Measurements from ENCODE around the gene NINJ1.

Gene NINJ1

DNA sequence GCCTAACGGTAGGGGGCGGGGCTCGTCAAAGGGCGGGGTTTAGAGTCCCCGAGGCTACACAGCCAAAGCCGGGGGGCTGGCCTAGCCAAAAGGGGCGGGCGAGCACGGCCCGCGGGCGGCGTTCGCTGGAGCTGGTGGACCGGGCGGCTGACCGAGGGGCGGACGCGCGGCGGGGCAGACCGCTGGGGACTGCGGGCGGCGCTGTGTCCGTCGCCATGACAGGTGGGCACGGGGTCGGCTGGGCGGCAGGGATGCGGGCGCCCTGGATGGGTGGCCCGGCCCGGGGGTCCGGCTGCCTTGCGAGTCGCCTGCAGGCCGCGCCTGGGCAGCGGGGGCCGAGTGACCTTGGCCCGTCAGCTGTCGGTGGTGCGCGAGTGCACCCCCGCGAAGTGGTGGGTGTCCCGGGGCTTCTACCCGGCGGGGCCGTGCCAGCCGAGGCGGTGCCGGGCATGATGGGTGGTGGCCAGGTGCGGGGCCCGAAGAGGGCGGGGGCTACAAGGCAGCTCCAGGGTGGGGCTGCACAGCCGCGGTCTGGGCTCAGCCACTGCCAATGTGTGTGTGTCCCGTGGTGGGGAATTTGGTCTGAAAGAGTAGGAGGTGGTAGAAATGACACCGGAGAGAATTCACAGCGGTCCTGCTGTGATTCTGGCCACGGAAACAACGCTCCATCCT, 37.8 kb downstream of the NINJ1 start, which contains the start of gene CARD19:
Gene CARD19 (plus strand): TSS at position 87 of the 672 bp plus-strand sequence. CDS start 129 bp downstream, at position 216.
- peaks cover 48% of the 10 kb centered on the region for H3K79me2 ChIP-seq (ENCODE audit: insufficient read depth, low read length)
- peaks cover 66% of the 10 kb centered on the region for H3K4me1 ChIP-seq (ENCODE audit: insufficient read depth, low read length, poor library complexity, severe bottlenecking)
- H3K27me3 ChIP-seq (ENCODE audit: insufficient read depth, low read length, poor library complexity, severe bottlenecking) = no peaks in the 10 kb centered on the region
- peaks cover 6% of the 10 kb centered on the region for H4K20me1 ChIP-seq (ENCODE audit: insufficient read depth, low read length, poor library complexity, severe bottlenecking)
- no peak for TF ChIP-seq EZH2phosphoT487 (IDR thresholded peaks at IDR 0.05; ENCODE audit: borderline replicate concordance)
- TF ChIP-seq, protein P1, sequence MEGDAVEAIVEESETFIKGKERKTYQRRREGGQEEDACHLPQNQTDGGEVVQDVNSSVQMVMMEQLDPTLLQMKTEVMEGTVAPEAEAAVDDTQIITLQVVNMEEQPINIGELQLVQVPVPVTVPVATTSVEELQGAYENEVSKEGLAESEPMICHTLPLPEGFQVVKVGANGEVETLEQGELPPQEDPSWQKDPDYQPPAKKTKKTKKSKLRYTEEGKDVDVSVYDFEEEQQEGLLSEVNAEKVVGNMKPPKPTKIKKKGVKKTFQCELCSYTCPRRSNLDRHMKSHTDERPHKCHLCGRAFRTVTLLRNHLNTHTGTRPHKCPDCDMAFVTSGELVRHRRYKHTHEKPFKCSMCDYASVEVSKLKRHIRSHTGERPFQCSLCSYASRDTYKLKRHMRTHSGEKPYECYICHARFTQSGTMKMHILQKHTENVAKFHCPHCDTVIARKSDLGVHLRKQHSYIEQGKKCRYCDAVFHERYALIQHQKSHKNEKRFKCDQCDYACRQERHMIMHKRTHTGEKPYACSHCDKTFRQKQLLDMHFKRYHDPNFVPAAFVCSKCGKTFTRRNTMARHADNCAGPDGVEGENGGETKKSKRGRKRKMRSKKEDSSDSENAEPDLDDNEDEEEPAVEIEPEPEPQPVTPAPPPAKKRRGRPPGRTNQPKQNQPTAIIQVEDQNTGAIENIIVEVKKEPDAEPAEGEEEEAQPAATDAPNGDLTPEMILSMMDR (conservative IDR thresholded peaks at IDR 0.05; ENCODE audit: low read length) = no peak
- H2AFZ ChIP-seq (ENCODE audit: low read length) = peak within 1 kb of the TSS; percentile 50; the same call in 1 of the 2 replicates
- no peaks in the 10 kb centered on the region for H3K9me3 ChIP-seq (ENCODE audit: insufficient read depth, low read depth, low read length)
- H3K4me2 ChIP-seq (ENCODE audit: low read depth, low read length, poor library complexity, severe bottlenecking) = peak within 1 kb of the TSS; percentile 100
- H3K9me2 ChIP-seq (replicated peaks; ENCODE audit: low read depth, low read length) = no peaks in the 10 kb centered on the region
- H3K36me3 ChIP-seq (ENCODE audit: insufficient read depth, low read length) = no peaks in the 10 kb centered on the region
- peak within 1 kb of the TSS; percentile 89 for H3K9ac ChIP-seq (ENCODE audit: low read depth, low read length, poor library complexity, severe bottlenecking)
- H3K4me3 ChIP-seq (ENCODE audit: low read length, poor library complexity, severe bottlenecking) = peak within 1 kb of the TSS; percentile 91
- peaks cover 9% of the 10 kb centered on the region for H3F3A ChIP-seq (ENCODE audit: low read depth)

DNA sequence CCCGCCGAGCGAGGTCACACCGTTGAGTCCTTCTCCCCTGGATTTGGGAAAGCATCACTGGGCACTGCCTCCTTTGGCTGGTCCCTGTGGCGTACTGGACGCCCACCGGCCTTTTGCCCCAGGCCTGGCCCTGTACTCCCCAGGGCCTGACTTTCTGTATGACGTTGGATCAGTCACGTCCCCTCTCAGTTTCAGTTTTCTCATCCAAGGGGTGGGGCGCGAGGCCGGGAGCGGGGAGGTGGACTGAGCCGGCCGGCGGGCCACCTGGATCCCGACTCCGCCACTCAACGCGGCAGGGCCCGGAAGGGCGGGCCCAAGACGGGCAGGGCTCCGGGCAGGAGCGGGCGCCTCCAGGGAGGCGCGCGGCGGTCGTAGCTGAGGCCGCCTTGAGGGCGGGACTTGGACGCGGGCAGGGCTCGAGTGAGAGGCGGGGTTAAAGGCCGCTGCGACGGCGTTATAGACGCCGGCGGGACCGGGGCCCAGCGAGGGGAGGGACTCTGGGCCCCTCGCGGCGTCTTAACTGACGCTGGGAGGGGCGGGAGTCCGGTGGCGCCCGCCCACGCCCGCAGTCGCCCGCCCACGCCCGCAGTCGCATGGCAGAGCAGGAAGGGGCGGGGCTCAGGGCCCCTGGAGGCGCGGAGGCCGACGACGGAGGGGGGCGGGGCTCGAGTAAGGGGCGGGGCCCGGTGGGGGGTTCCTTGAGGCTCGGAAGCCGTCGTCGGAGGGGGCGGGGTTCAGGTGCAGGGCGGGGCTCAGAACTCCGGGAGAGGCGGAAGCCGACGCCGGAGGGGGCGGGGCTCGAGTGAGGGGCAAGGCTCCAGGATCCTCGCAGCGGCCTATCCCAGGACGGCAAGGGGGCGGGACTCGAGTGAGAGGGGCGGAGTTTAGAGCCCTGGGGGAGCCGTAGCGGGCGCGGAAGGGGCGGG, 38.6 kb downstream of the NINJ1 start:
- Histone ChIP-seq H3K27me3 (ENCODE audit: insufficient read depth, low read length, poor library complexity, severe bottlenecking) (no peaks in the 10 kb centered on the region), H2AFZ (ENCODE audit: low read length) (peak overlapping the region; percentile 24; the same call in 1 of the 2 replicates), H4K20me1 (ENCODE audit: insufficient read depth, low read length, poor library complexity, severe bottlenecking) (peaks cover 6% of the 10 kb centered on the region), H3K9ac (ENCODE audit: low read depth, low read length, poor library complexity, severe bottlenecking) (peak overlapping the region; percentile 82), H3K4me1 (ENCODE audit: insufficient read depth, low read length, poor library complexity, severe bottlenecking) (peaks cover 66% of the 10 kb centered on the region), H3F3A (ENCODE audit: low read depth) (peaks cover 9% of the 10 kb centered on the region), H3K79me2 (ENCODE audit: insufficient read depth, low read length) (peaks cover 40% of the 10 kb centered on the region), H3K9me3 (ENCODE audit: insufficient read depth, low read depth, low read length) (no peaks in the 10 kb centered on the region), H3K36me3 (ENCODE audit: insufficient read depth, low read length) (no peaks in the 10 kb centered on the region), H3K9me2 (replicated peaks; ENCODE audit: low read depth, low read length) (no peaks in the 10 kb centered on the region), H3K4me3 (ENCODE audit: low read length, poor library complexity, severe bottlenecking) (peak overlapping the region; percentile 91), H3K4me2 (ENCODE audit: low read depth, low read length, poor library complexity, severe bottlenecking) (peak overlapping the region; percentile 71)
- TF ChIP-seq, protein P1 (conservative IDR thresholded peaks at IDR 0.05; ENCODE audit: low read length) = no peak
- no peak for TF ChIP-seq EZH2phosphoT487 (IDR thresholded peaks at IDR 0.05; ENCODE audit: borderline replicate concordance)

DNA sequence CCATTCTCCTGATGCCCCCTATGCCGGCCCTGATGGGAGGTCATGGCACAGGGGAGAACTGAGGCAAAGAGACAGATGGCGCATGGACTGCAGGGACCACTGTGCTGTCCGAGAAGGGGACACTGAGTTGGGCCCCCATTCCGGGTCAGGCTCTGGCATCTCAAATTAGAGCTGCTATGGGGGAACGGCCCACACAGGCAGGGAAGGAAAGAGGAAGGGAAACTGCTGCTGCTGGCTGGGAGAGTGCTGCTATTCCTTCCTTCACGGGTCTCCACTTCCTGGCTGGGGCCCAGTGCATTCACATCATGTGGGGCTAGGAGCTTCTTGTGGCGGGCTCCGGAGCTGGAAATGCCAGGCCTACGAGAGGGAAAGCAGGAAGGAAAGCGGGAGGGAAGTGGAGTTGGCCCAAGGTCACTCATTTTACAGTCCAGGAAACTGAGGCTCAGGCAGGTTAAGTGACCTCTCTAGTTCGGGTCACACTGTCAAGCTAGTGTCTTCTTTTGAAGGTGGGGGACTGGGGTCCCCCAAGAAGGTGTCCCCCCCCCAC, 39.3 kb downstream of the NINJ1 start:
- Histone ChIP-seq H3K36me3 (ENCODE audit: insufficient read depth, low read length) (no peaks in the 10 kb centered on the region), H3K4me2 (ENCODE audit: low read depth, low read length, poor library complexity, severe bottlenecking) (peak overlapping the region; percentile 71), H4K20me1 (ENCODE audit: insufficient read depth, low read length, poor library complexity, severe bottlenecking) (peaks cover 6% of the 10 kb centered on the region), H3K9me3 (ENCODE audit: insufficient read depth, low read depth, low read length) (no peaks in the 10 kb centered on the region), H3K4me1 (ENCODE audit: insufficient read depth, low read length, poor library complexity, severe bottlenecking) (peaks cover 61% of the 10 kb centered on the region), H3F3A (ENCODE audit: low read depth) (peaks cover 9% of the 10 kb centered on the region), H2AFZ (ENCODE audit: low read length) (peak overlapping the region; percentile 24; the same call in 1 of the 2 replicates), H3K4me3 (ENCODE audit: low read length, poor library complexity, severe bottlenecking) (peak overlapping the region; percentile 75), H3K27me3 (ENCODE audit: insufficient read depth, low read length, poor library complexity, severe bottlenecking) (no peaks in the 10 kb centered on the region), H3K79me2 (ENCODE audit: insufficient read depth, low read length) (peaks cover 33% of the 10 kb centered on the region), H3K9me2 (replicated peaks; ENCODE audit: low read depth, low read length) (no peaks in the 10 kb centered on the region), H3K9ac (ENCODE audit: low read depth, low read length, poor library complexity, severe bottlenecking) (peak overlapping the region; percentile 82)
- TF ChIP-seq, protein P1 (conservative IDR thresholded peaks at IDR 0.05; ENCODE audit: low read length) = no peak
- TF ChIP-seq EZH2phosphoT487 (IDR thresholded peaks at IDR 0.05; ENCODE audit: borderline replicate concordance) = no peak

All from Loucy (cell line).